Karpas-422 (cell line): ENCODE results near the gene MUTYH. TPM values are rescaled to one million over a fixed set of nuclear protein-coding genes. Genes with fewer than 3 reads are reported as not detected.
A peak's percentile ranks its signal among the peaks of the same experiment; 100 is the strongest.

Source experiments
- DNase-seq: peaks from one replicate; pipeline ENCODE4 v3.0.0-alpha.2; 2015
- H2AFZ ChIP-seq: fragments of 200-600 bp; sonication (generic); 2 replicates; pipeline ENCODE4 v1.6.1; 2014; ENCODE audit warnings: antibody characterized with exemption, low read length, mixed read lengths
- H3K27ac ChIP-seq: fragments of 200-600 bp; sonication (generic); 2 replicates; pipeline ENCODE4 v1.5.1; 2014; ENCODE audit warnings: mild to moderate bottlenecking, low read length, moderate library complexity
- H3K27me3 ChIP-seq: fragments of 200-600 bp; sonication (generic); 2 replicates; pipeline ENCODE4 v1.6.1; 2014; ENCODE audit warnings: low read length, mixed read lengths
- H3K36me3 ChIP-seq: fragments of 200-600 bp; sonication (generic); 2 replicates; pipeline ENCODE4 v1.6.1; 2014; ENCODE audit warnings: low read length, mixed read lengths; ENCODE audit not compliant: insufficient read depth
- H3K4me1 ChIP-seq: fragments of 200-600 bp; sonication (generic); 2 replicates; pipeline ENCODE4 v1.6.1; 2014; ENCODE audit warnings: mild to moderate bottlenecking, low read length, mixed read lengths
- H3K4me2 ChIP-seq: fragments of 200-600 bp; sonication (generic); 2 replicates; pipeline ENCODE4 v1.6.1; 2014; ENCODE audit warnings: low read length, low read depth, mild to moderate bottlenecking; ENCODE audit not compliant: poor library complexity, severe bottlenecking
- H3K4me3 ChIP-seq: fragments of 200-600 bp; sonication (generic); 2 replicates; pipeline ENCODE4 v1.5.1; 2014; ENCODE audit warnings: mild to moderate bottlenecking, antibody characterized with exemption, low read length, mixed read lengths
- H3K79me2 ChIP-seq: fragments of 200-600 bp; sonication (generic); 2 replicates; pipeline ENCODE4 v1.6.1; 2014; ENCODE audit warnings: mild to moderate bottlenecking, low read length, mixed read lengths
- H3K9ac ChIP-seq: fragments of 200-600 bp; sonication (generic); 2 replicates; pipeline ENCODE4 v1.6.0; 2014; ENCODE audit warnings: low read length
- H3K9me2 ChIP-seq: fragments of 200-600 bp; sonication (generic), shearing (Covaris generic); replicated peaks from 2 replicates; pipeline ENCODE4 v1.6.0; 2014; ENCODE audit warnings: mild to moderate bottlenecking, low read length, moderate library complexity; ENCODE audit not compliant: insufficient read depth
- H3K9me3 ChIP-seq: fragments of 300-700, 200-600 bp; sonication (generic); 2 replicates; pipeline ENCODE4 v1.6.1; 2014; ENCODE audit warnings: low read length, mixed read lengths
- H4K20me1 ChIP-seq: fragments of 200-600 bp; sonication (generic); 2 replicates; pipeline ENCODE4 v1.6.1; 2014; ENCODE audit warnings: mild to moderate bottlenecking, antibody characterized with exemption, low read length, low read depth; ENCODE audit not compliant: insufficient read depth
- total RNA-seq: library from RNA; depleted of rRNA; stranded (reverse); fragments of >200 nt; shearing (Covaris generic); gene quantifications from 2 replicates; pipeline ENCODE4 v1.2.3, GENCODE V29; 2014; ENCODE audit warnings: low replicate concordance

The MUTYH gene
- total RNA-seq, 1 experiment from 2014 or later = 53.9 TPM

GRCh38 chr1:45359882-45360513, 19.8 kb upstream of the MUTYH start:
- Histone ChIP-seq H2AFZ (0 out of 2 replicates have a peak overlapping the region, but pooled peaks have one; percentile 34), H3K4me3 (no peak overlapping the region), H4K20me1 (no peaks in the 10 kb centered on the region), H3K27ac (no peak overlapping the region), H3K9me2 (no peaks in the 10 kb centered on the region), H3K9me3 (no peaks in the 10 kb centered on the region), H3K79me2 (no peaks in the 10 kb centered on the region), H3K4me1 (peaks cover 12% of the 10 kb centered on the region), H3K36me3 (no peaks in the 10 kb centered on the region), H3K4me2 (peak overlapping the region; percentile 2), H3K9ac (no peak overlapping the region), H3K27me3 (no peaks in the 10 kb centered on the region)
- peak; percentile 80 for DNase-seq

DNA sequence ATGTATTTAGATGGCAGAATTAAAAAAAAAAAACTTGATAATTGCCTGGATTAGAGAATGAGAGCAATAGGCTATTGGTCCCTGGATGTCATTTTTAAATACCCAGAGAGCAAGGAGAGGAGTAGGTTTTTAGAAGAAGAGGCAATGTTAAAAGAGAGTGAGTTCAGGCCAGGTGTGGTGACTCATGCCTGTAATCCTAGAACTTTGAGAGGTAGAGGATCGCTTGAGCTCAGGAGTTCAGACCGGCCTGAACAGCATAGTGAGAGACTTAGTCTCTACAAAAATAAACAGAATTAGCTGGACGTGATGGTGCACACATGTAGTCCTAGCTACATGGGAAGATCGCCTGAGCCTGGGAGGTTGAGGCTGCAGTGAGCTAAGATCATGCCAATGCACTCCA, 15.9 kb upstream of the MUTYH start:
- H3K4me1 ChIP-seq = peaks cover 12% of the 10 kb centered on the region
- no peaks in the 10 kb centered on the region for H3K27me3 ChIP-seq
- no peak overlapping the region for H2AFZ ChIP-seq
- no peaks in the 10 kb centered on the region for H4K20me1 ChIP-seq
- H3K9me3 ChIP-seq = no peaks in the 10 kb centered on the region
- H3K9ac ChIP-seq = no peak overlapping the region
- H3K4me2 ChIP-seq = no peak overlapping the region
- no peak overlapping the region for H3K4me3 ChIP-seq
- DNase-seq = no peak
- no peak overlapping the region for H3K27ac ChIP-seq
- no peaks in the 10 kb centered on the region for H3K36me3 ChIP-seq
- no peaks in the 10 kb centered on the region for H3K9me2 ChIP-seq
- H3K79me2 ChIP-seq = no peaks in the 10 kb centered on the region

GRCh38 chr1:45355683-45356082, 15.4 kb upstream of the MUTYH start:
- no peaks in the 10 kb centered on the region for H3K79me2 ChIP-seq
- no peaks in the 10 kb centered on the region for H4K20me1 ChIP-seq
- H3K27me3 ChIP-seq = no peaks in the 10 kb centered on the region
- no peak overlapping the region for H2AFZ ChIP-seq
- no peaks in the 10 kb centered on the region for H3K9me3 ChIP-seq
- no peak overlapping the region for H3K4me2 ChIP-seq
- H3K4me3 ChIP-seq = no peak overlapping the region
- no peaks in the 10 kb centered on the region for H3K36me3 ChIP-seq
- H3K27ac ChIP-seq = no peak overlapping the region
- no peaks in the 10 kb centered on the region for H3K9me2 ChIP-seq
- DNase-seq = no peak
- H3K4me1 ChIP-seq = peaks cover 12% of the 10 kb centered on the region
- H3K9ac ChIP-seq = 0 out of 2 replicates have a peak overlapping the region, but pooled peaks have one; percentile 12

DNA sequence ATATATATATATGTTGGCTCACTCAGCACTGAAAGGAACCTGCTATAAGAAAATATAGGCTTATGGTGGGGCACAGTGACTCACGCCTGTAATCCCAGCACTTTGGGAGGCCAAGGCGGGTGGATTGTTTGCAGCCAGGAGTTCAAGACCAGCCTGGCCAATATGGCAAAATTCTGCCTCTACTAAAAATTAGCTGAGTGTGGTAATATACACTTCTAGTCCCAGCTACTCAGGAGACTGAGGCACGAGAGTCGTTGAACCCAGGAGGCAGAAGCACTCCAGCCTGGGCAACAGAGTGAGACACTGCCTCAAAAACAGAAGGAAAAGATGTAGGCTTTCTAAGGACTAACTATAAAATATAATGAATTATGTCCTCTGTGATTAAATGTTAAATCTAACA, 14.6 kb upstream of the MUTYH start:
- no peaks in the 10 kb centered on the region for H3K79me2 ChIP-seq
- no peaks in the 10 kb centered on the region for H3K27me3 ChIP-seq
- no peaks in the 10 kb centered on the region for H3K9me3 ChIP-seq
- no peak overlapping the region for H2AFZ ChIP-seq
- no peak overlapping the region for H3K4me2 ChIP-seq
- H3K36me3 ChIP-seq = no peaks in the 10 kb centered on the region
- H3K9me2 ChIP-seq = no peaks in the 10 kb centered on the region
- H3K27ac ChIP-seq = no peak overlapping the region
- H4K20me1 ChIP-seq = no peaks in the 10 kb centered on the region
- DNase-seq = no peak
- no peak overlapping the region for H3K4me3 ChIP-seq
- no peak overlapping the region for H3K9ac ChIP-seq
- peaks cover 8% of the 10 kb centered on the region for H3K4me1 ChIP-seq

GRCh38 chr1:45353685-45354084, 13.4 kb upstream of the MUTYH start:
- Histone ChIP-seq H2AFZ (no peak overlapping the region), H3K36me3 (no peaks in the 10 kb centered on the region), H3K9me3 (no peaks in the 10 kb centered on the region), H3K4me3 (no peak overlapping the region), H3K79me2 (no peaks in the 10 kb centered on the region), H3K27ac (no peak overlapping the region), H4K20me1 (no peaks in the 10 kb centered on the region), H3K9me2 (no peaks in the 10 kb centered on the region), H3K4me2 (no peak overlapping the region), H3K4me1 (peaks cover 8% of the 10 kb centered on the region), H3K27me3 (no peaks in the 10 kb centered on the region), H3K9ac (no peak overlapping the region)
- DNase-seq = no peak

- Histone ChIP-seq H3K4me2 (no peak overlapping the region), H3K4me3 (no peak overlapping the region), H3K9me3 (no peaks in the 10 kb centered on the region), H3K9ac (no peak overlapping the region), H4K20me1 (no peaks in the 10 kb centered on the region), H3K27me3 (no peaks in the 10 kb centered on the region), H3K79me2 (no peaks in the 10 kb centered on the region), H3K36me3 (no peaks in the 10 kb centered on the region), H3K4me1 (peaks cover 8% of the 10 kb centered on the region), H2AFZ (no peak overlapping the region), H3K27ac (no peak overlapping the region), H3K9me2 (no peaks in the 10 kb centered on the region)
- no peak for DNase-seq
Observed at GRCh38 chr1:45351508-45351907, 11.3 kb upstream of the MUTYH start.

- no peak overlapping the region for H3K4me2 ChIP-seq
- no peak overlapping the region for H3K4me3 ChIP-seq
- H4K20me1 ChIP-seq = no peaks in the 10 kb centered on the region
- H3K4me1 ChIP-seq = no peaks in the 10 kb centered on the region
- H3K9me3 ChIP-seq = no peaks in the 10 kb centered on the region
- no peak overlapping the region for H3K27ac ChIP-seq
- no peaks in the 10 kb centered on the region for H3K27me3 ChIP-seq
- no peaks in the 10 kb centered on the region for H3K9me2 ChIP-seq
- H3K36me3 ChIP-seq = peaks cover 5% of the 10 kb centered on the region; the same call in 1 of the 2 replicates
- no peak for DNase-seq
- H3K79me2 ChIP-seq = no peaks in the 10 kb centered on the region
- H3K9ac ChIP-seq = no peak overlapping the region
- no peak overlapping the region for H2AFZ ChIP-seq
Observed at GRCh38 chr1:45348966-45349677, 8.9 kb upstream of the MUTYH start.

GRCh38 chr1:45348609-45348965, 8.3 kb upstream of the MUTYH start:
- Histone ChIP-seq H3K4me2 (no peak overlapping the region), H3K27me3 (no peaks in the 10 kb centered on the region)
- DNase-seq = no peak

More at GRCh38 chr1:45348609-45348965, 8.3 kb upstream of the MUTYH start:
- Histone ChIP-seq H3K79me2 (no peaks in the 10 kb centered on the region), H3K4me1 (no peaks in the 10 kb centered on the region), H3K9me3 (no peaks in the 10 kb centered on the region), H3K27ac (no peak overlapping the region), H3K9me2 (no peaks in the 10 kb centered on the region), H3K36me3 (peaks cover 10% of the 10 kb centered on the region; the same call in 1 of the 2 replicates), H4K20me1 (no peaks in the 10 kb centered on the region), H2AFZ (no peak overlapping the region), H3K9ac (no peak overlapping the region), H3K4me3 (no peak overlapping the region)
